Left forelimb (tissue), 1 donor: ENCODE measurements around the gene HOXD9.

ENCODE experiments used
- DNase-seq: peaks from one replicate; pipeline ENCODE4 v3.0.0-alpha.2; 2018; ENCODE audit warnings: low spot score

HOXD9 gene

GRCh38 chr2:176122683-176123410, at the start of gene HOXD9:
HOXD9 (plus strand) TSS chr2:176122719; CDS start chr2:176122769, 50 bp downstream.
- peak; percentile 77 for DNase-seq

DNA sequence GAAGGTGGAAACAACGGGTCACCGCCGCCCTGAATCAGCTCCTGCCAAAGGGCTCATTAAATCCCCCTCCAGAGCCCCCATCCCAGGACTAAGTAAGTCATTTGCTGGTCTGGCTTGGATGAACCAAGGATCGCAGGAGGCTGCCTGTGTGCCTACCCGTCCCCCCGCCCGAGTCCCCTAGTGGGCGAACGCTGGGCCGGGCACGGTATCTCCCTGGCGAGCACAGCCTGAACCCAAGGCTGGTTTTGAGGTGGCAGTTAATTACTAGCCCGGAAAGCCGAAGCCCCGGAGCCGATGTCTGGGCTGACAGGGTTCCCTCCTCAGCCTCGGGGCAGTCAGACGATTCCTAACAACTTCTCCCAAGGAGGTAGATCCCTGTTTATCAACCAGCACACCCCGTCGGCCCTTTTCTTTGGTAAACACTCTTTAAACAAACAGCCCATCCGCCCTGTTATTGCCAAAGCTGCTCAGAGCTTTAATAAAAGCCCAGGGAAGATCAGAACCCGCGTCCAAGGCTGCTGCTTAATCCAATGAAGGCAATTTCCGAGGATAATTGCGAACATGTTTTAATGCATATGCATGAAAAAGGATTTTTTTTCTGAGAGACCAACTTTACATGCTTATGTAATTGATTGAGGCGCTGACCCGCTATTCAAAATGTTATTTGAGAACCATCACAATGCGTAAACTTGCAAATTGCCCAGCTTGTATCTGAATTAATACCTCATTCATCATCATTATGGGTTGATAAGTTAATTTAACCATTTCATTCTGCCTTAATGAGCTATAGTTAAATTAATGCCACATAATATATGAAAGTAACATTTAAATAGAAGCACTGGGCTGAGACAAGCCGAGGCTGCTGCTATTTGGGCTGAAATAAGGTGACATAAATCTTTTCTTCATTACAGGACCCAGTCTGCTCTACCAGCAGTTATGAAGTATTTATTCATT, 49.3 kb upstream of the HOXD9 start:
- DNase-seq = peak; percentile 65

DNA sequence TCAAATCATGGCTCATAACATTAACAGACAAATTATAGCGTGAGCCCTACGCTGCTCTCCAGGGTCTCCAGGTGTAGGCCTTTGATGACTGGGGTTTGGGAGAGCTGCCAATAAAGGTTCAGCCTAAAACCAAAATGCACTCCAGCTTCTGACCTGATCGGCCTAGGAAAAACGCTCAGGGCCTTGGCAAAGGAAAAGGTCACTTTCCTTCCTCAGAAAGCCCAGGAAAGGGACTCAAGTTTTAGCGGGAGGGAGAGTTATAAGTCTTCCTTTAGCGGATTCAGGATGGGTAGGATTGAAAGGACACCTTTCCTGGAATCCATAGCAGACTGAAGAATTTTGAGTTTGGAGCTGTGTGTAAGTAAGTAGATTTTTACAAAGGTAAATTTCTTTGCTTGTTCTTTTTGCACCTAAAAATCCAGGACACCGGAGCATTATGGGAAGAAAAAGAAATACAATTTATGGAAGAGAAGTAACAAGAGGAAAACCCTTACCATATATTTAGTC, 47.5 kb upstream of the HOXD9 start:
- no peak for DNase-seq

DNA sequence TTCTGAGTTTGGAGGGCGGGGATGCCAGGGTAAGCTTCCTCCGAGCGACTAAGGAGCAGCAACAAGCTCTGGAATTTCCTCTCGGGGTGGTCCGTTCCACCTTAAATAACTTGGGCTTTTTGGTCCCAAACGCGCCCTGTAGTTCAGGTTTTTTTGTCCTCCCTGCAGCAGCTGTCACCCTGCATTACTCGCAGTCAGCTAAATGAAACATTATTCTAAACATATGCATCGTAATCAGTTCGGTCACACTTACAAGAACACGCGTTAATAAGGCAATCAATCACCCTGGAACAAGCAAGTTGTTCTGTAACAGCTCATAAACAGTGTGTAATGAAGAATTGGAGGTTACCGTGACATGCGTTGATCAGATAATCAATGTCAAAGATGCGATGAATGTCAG, 47.0 kb upstream of the HOXD9 start:
- DNase-seq = peak; percentile 66

GRCh38 chr2:176076063-176076462, 46.5 kb upstream of the HOXD9 start:
- no peak for DNase-seq

- no peak for DNase-seq
Observed at GRCh38 chr2:176076796-176077195, 45.7 kb upstream of the HOXD9 start.

DNA sequence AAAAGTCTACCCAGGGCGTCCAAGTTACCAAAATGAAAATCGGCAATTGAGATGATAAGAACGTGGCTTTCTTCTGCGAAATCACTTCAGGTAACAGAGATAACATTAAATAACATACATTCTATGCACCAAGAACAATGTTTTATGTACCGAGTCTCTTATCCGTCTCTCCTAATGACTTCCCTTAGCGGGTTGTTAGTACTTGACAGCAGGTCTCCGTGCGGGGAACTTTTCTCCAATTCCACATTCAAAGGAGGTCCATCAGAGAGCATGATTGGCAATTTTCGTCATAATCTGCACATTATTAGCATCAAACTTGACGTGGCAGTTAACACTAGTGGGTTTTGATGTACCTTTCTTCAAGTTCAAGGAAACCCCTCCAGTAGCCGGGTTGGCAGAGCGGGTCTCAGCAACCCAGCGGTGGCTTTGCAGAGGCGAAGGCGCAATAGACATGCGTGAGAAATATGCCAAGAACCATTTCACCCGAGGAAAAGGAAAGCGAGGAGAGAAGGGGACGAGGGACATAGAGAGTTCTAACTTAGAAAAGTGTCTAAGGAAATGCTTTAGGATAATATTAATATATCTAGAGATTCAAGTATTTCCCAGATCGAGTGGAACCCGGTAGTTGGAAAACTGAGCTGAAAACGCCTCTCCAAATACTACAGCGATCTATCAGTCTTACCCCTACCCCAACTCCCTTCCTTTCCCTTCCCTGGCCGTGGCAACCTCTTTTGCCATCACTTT, 43.8 kb upstream of the HOXD9 start:
- DNase-seq = peak; percentile 64

GRCh38 chr2:176079285-176079830, 43.2 kb upstream of the HOXD9 start:
- peak; percentile 64 for DNase-seq

DNA sequence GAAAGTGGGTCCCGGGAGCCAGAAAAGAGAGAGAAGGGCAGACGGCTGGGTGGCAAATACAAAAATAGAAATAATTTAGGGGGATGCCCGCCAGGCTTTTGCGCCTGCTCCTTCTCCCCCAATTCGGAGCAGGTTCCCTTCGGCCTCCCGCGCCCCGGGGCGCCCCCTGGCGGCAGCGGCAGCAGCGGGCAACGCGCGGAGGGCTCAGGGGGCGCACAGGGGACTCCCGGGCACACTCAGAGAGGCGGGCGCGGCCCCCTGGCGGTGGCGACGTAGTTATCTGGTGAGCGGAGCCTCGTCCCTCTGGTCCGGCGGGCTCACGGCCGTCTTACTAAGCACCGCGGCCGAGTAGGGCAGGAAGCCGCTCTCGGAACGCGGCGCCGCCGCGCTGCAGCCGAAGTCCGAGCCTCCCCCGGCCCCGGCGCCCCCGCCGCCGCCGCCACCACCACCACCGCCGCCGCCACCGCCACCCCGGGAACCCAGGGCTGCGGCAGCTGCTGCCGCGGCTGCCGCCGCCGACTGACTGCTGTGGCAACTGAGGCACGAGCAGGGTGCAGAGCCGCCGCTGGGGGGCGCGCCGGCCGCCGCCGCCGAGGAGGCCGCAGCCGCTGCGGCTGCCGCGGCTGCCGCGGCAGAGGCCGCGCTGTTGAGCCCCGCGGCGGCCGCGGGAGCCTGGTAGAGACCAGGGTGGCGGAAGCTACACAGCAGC, 42.5 kb upstream of the HOXD9 start:
- DNase-seq = peak; percentile 75

- DNase-seq = peak; percentile 75
Observed at GRCh38 chr2:176080540-176081375, 41.8 kb upstream of the HOXD9 start.

- no peak for DNase-seq
Observed at GRCh38 chr2:176081376-176081836, 41.1 kb upstream of the HOXD9 start.

DNA sequence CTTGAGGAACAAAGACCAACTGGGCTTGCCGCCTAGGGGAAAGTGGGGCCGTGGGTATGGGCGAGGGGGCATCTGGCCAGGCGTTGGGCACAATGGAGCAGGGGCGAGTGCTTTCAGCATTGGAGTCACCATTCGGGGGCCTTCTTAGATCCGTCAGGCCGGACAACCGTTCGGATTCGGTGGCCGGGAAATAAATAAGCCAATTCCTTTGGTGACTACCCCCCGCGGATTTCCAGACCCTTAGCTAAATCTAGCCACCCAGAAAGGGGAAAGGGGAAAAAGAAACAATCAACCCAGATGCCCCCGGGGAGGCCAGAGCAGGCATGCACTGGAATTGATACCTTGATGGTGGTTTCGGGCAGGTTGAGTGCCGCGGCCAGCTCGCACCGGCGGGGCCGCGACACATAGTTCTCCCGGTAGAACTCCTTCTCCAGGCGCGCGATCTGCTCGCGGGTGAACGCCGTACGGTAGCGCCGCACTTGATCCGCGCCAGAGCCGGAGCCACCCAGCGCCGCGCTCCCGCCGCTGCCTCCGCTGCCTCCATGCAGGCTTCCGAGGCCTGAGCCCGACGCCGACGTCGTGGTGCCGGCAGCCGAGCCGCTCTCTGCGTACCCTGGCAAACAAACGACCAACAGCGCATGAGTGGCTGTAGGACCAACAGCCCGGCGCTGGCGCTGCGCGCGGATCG, 40.5 kb upstream of the HOXD9 start:
- DNase-seq = peak; percentile 72

DNA sequence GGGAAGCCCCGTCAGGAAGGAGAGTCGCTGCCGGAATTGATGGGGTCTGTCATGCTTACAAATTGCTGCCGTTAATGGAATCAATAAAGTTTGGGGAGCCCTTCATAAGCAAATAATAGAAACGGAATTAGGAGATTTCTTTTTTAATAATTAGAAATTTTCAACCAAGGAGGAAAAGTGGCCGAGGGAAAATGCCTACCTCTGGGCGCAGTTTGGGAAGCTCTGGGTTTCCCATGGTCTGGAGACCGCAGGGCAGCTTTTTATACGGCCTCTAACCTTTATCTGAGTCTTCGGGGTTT, 40.0 kb upstream of the HOXD9 start:
- DNase-seq = no peak

- DNase-seq = peak; percentile 70
Observed at GRCh38 chr2:176082824-176083751, 39.4 kb upstream of the HOXD9 start.

DNA sequence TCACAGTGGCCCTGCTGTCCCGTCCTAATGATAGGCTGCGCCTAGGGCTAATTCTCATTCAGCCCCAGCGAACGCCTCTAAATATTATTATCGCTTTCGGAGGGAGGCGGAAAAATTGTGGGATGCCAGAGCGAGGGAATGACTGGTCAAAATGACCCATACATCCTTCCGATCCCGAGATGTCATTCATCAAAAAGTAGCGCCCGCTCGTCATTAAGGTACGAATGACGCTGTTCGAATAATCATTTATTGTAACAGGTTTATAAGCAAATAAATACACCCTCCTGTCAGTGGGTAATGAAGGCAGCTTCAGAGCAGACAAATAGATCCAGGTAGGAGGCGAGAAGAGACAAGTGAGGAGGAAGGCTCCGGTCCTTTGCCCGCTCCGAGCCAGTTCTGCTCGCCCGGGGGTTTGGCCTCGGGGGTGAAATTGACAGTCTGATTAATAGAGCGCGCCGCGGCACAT, 38.7 kb upstream of the HOXD9 start, which contains the start of gene EVX2:
Gene EVX2 (minus strand): TSS at position 167 of the 466 bp plus-strand sequence. CDS start 186 bp downstream, outside the sequence.
- peak; percentile 64 for DNase-seq

DNA sequence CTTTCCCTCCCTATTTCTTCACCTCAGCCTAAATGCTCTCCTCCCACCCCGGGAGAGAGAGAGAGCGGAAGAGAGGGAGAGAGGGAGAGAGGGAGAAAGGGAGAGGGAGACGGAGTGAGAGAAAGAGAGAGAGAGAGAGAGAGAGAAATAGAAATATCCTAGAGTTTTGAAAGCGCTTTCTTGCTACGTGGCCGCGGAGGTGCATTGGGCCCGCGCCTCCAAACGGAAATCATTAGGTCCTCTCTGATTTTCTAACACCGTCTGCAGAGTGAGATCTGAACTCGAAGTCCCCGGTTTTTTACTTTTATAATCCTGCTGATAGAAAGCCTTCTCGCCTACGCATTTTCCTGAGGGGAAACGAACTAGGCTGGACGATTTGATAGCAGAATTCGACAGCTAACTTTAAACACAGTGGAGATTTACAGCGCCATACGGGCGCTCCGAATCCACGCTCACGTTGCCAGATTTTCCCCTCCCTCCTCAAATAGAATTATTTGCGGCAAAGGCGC, 37.9 kb upstream of the HOXD9 start:
- DNase-seq = peak; percentile 63

DNA sequence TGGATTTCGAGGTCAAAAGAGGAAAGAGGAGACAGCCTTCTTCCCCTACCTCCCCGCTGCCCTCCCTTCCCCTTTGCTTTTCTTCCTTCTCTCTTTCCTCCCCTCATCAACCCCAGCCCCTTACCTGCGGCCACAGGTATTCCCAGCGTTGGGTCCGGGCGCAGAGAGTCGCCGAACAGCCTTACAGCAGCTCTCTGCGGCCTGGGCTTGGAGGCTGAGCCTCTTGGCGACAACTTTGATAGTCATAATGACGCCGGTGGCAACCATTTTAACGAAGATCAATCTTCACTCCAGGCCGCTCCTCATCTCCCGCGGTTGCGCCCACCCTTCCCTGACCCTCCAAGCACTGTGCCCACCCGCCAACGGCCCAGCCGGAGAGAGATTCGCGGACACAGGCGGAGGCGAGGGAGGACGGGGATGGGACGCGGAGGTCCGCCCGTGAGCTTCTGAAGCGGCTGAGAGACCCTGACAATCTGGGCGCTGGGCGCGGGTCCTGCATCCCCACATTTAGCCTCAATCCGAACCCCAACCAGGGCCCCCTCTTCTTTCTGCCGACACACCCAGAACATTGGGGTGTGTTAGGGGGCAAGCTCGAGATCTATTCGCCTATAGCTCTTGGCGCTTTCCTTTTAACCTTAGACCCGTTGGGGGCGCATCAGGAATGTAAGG, 37.3 kb upstream of the HOXD9 start:
- peak; percentile 68 for DNase-seq
